NOMO-1 treated with dmso at 0.1 percent for 144 hours (cell line): ENCODE data around the gene AJM1.
"Not testable (repeated sequence)": the region's sequence is repeated elsewhere in the genome, so short reads cannot be mapped to it uniquely, and the experiment has no call there.

Experiments used
- DNase-seq: peaks from one replicate; lab custom pipeline; 2025; ENCODE audit not compliant: unreplicated experiment; lab: John Stamatoyannopoulos, UW

AJM1 gene

GRCh38 chr9:136842380-136842948 lies at the start of gene AJM1:
AJM1 (plus strand) TSS chr9:136842478; CDS start chr9:136844415, 1,937 bp downstream.
- DNase-seq: peak; percentile 69

GRCh38 chr9:136793086-136793946 lies 49.0 kb upstream of the AJM1 start:
- no peak for DNase-seq

GRCh38 chr9:136794281-136794999 lies 47.8 kb upstream of the AJM1 start:
- no peak for DNase-seq

GRCh38 chr9:136795000-136795348 lies 47.3 kb upstream of the AJM1 start:
- DNase-seq: no peak

GRCh38 chr9:136796238-136796774 lies 46.0 kb upstream of the AJM1 start, which contains the start of gene CCDC183:
CCDC183 (plus strand) TSS chr9:136796338; CDS start chr9:136796398, 60 bp downstream.
- no peak for DNase-seq

- not testable (repeated sequence) for DNase-seq
These were observed 45.4 kb upstream of the AJM1 start for GRCh38 chr9:136796775-136797347.

GRCh38 chr9:136798708-136799078 lies 43.6 kb upstream of the AJM1 start:
- no peak for DNase-seq

GRCh38 chr9:136799079-136799853 lies 43.0 kb upstream of the AJM1 start:
- no peak for DNase-seq

- peak; percentile 65 for DNase-seq
These were observed 42.2 kb upstream of the AJM1 start for GRCh38 chr9:136799854-136800657.

- DNase-seq: no peak
These were observed 40.0 kb upstream of the AJM1 start for GRCh38 chr9:136802321-136802720.

- DNase-seq: not testable (repeated sequence)
These were observed 39.2 kb upstream of the AJM1 start for GRCh38 chr9:136803009-136803550.

GRCh38 chr9:136803551-136804508 lies 38.4 kb upstream of the AJM1 start:
- DNase-seq: no peak

GRCh38 chr9:136804509-136805206 lies 37.6 kb upstream of the AJM1 start:
- DNase-seq: no peak

- DNase-seq: no peak
These were observed 37.0 kb upstream of the AJM1 start for GRCh38 chr9:136805207-136805740.

GRCh38 chr9:136806067-136806466 lies 36.2 kb upstream of the AJM1 start:
- DNase-seq: no peak

- DNase-seq: no peak
These were observed 35.6 kb upstream of the AJM1 start for GRCh38 chr9:136806631-136807201.
